Retina (tissue), 1 donor: ENCODE measurements around the gene AQP9.

Experiments
- DNase-seq: peaks from one replicate; pipeline ENCODE4 v3.0.0-alpha.2; 2016

AQP9 gene

GRCh38 chr15:58232281-58233065 is 94.3 kb downstream of the AQP9 start:
- DNase-seq = no peak

- no peak for DNase-seq
Measured at GRCh38 chr15:58233341-58233740, 95.2 kb downstream of the AQP9 start.
